Activated CD8-positive, alpha-beta memory T cell treated with anti-CD3 and anti-CD28 coated beads for 36 hours (primary cell): ENCODE measurements around the gene SUSD1. TPM values are rescaled to one million over a fixed set of nuclear protein-coding genes. Genes with fewer than 3 reads are reported as not detected.
"Not testable (repeated sequence)": the region's sequence is repeated elsewhere in the genome, so short reads cannot be mapped to it uniquely, and the experiment has no call there.

Experiments
- CTCF ChIA-PET: fragments of 350-600 bp; sonication (Branson Sonifier 250); formaldehyde crosslinking; loops from one replicate; lab custom pipeline; 2021; ENCODE audit warnings: antibody characterized with exemption; lab: Charles Lee
- POLR2A ChIA-PET: fragments of 350-600 bp; sonication (Branson Sonifier 250); formaldehyde crosslinking; loops from one replicate; lab custom pipeline; 2021; ENCODE audit warnings: antibody characterized with exemption; lab: Charles Lee
- total RNA-seq, 2 experiments: library from RNA; stranded (reverse); gene quantifications; one replicate each; pipeline ENCODE4 v1.2.3, GENCODE V29; 2021

The SUSD1 gene
- total RNA-seq, result 1 to 10 TPM; 5.1 to 5.2 TPM

DNA sequence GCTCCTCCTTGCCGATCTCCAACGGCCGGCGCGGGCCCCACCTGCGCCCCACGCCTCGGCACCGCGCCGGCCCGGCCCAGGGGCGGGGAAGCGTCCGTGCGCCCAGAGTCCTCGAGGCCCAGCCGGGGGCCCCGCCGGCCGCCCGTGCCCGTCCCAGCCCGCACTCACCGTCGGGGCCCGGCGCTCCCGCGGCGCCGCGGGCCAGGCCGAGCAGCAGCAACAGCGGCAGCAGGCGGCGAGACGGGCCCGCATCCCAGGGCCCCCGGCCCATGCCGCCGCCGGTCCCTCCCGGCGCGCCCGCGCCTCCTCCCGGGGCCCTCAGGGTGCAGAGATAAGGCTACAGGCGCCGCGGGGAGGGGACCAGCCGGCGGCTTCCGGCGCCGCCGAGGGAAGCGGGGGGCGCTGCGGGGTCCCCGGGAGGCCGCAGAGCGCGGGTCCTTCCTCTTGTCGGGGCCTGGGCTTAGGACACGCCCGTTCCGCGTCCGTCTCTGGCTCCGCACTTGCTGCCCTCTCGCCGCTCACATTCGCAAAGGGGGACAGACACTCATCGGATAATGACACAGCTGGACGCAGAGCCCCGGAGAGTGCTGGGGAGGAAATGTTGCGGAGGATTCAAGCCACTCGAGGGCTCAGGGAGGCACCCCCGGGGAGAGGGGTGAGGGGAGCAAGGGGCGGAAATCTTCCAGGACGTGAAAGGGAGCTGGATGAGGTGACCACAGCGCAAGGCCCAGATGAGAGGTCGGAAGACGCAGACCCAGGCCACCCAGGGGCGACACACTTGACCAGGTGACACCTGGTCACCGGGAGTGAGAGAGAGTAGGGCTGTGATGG is at the start of gene SUSD1:
TSS of gene SUSD1 (minus strand) at position 333 of the 831 bp plus-strand sequence. CDS start at position 271, 62 bp downstream.
- CTCF ChIA-PET, result no interaction called here
- POLR2A ChIA-PET, result interaction anchor here (1.5 kb wide), 1 partner anchor 204 kb away, joined by 11 read pairs; the partner anchor contains the start of gene HSDL2

DNA sequence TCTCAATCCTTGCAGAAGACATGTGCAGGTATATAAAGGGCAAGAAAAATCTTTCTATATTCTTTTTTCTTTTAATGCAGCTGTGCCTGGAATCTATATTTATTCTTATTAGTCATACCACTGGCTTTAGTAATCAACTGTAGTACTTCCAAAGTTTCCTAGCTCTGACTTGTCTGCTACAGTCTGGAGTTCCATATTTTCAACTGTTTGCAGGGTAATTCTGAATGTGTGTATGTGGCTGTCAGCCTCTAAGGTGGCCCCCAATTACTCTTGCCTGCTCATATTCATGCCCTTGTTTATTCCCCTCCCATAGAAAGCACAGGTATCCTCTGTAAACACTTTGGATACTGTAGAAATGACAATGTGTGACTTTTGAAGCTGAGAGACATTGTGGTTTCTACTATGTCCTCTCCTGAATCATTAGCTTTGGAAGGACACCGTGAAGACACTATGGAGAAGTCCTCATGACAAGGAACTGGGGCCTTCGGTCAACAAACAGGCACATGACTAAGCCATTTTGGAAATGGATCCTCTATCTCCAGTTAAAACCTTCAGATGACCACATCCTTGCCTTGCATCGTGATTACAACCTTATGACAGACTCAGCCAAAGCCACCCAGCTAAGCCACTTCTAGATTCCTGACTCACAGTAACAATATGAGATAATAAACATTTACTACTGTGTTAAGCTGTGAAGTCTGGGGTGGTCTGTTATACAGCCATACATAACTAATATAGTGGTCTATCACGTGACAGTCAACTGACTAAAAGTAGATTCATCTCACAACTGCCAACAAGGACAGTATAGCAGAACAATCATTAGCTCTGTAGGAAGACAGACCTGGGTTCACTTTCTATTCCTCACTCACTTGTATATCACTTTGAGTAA is 49.5 kb upstream of the SUSD1 start:
- CTCF ChIA-PET, result interaction anchor here (1.2 kb wide), 1 partner anchor 101 kb away, joined by 3 read pairs; no protein-coding TSS in a partner anchor
- POLR2A ChIA-PET, result no interaction called here

DNA sequence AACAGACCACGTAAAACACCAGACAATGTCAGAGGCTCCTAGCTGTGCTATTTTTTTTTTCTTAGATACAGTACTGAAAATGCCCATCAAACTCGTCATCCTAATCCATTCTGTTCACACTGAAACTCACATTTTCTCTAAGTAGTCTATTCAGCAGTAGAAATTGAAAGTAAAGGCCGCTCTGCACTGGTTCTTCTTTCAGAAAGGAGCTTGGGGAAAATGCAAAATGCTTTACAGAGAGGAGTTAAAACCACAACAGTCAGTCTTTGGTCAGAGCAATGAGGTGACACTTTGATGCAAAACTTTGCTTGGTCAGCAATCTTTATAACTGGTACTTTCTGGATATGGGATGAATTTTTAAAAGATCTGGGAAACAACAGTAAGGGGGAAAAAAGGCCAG is 43.8 kb upstream of the SUSD1 start:
- POLR2A ChIA-PET, result interaction anchor here (0.6 kb wide), 1 partner anchor 213 kb away, joined by 3 read pairs; no protein-coding TSS in a partner anchor

DNA sequence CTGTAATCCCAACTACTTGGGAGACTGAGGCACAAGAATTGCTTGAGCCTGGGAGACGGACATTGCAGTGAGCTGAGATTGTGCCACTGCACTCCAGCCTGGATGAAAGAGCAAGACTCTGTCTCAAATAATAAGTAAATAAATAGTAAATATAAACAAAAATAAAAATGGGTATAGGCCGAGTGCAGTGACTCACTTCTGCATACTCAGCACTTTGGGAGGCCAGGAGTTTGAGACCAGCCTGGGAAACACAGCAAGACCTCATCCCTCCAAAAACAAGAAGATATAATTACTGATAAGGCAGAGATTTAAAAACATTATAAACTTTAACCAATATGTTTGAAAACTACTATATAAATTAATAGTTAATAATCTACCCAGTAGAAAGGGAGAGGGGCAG is 37.8 kb upstream of the SUSD1 start:
- ChIA-PET CTCF (no interaction called here), POLR2A (no interaction called here)

More for the DNA sequence above, 43.8 kb upstream of the SUSD1 start:
- CTCF ChIA-PET, result no interaction called here

DNA sequence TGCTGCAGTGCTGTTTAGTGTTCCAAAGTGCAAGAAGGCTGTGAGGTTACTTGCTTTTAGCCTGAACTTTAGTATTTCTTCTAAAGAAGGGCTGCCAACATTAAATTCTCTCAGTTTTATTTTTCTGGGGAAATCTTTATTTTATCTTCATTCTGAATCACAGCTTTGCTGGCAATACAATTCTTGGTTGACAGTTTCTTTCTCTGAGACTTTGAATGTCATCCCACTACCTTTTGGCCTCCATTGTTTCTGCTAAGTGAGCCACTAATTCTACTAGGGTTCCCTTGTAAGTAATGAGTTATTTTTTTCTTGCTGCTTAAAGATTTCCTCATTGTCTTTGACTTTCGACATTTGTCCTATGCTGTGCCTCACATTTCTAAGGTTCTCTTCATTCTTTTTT is 32.4 kb upstream of the SUSD1 start:
- CTCF ChIA-PET, result no interaction called here
- POLR2A ChIA-PET, result no interaction called here

DNA sequence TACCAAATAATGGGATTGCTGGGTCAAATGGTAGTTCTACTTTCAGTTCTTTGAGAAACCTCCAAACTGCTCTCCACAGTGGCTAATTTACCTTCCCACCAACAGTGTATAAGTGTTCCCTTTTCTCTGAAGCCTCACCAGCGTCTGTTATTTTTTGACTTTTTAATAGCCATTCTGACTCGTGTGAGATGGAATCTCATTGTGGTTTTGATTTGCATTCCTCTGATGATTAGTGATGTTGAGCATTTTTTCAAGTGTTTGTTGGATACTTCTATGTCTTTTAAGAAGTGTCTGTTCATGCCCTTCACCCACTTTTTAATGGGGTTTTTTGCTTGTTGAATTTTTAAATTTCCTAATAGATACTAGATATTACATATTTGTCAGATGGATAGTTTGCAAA is 28.4 kb upstream of the SUSD1 start:
- ChIA-PET CTCF (no interaction called here), POLR2A (no interaction called here)

- POLR2A ChIA-PET, result no interaction called here
- CTCF ChIA-PET, result no interaction called here
These were observed 25.6 kb upstream of the SUSD1 start for GRCh38 chr9:112200711-112201110.

DNA sequence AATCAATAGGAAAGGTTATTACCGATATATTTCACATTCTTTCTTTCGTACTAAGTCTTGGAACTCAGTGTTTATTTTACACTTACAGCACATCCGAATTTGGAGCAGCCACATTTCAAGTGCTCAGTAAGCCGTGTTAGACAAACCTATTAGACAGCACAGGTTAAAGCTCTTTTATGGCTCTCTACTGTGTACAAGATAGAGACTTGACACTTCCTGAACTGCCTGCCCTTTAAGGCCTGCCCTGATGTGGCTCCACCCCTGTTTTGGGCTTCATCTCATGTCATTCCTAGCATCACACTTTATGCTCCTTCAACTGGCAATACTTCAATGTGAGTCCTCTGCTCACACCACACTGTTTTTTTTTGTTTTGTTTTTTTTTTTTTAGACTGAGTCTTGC is 23.5 kb upstream of the SUSD1 start:
- ChIA-PET CTCF (interaction anchor here (0.7 to 1.1 kb wide), 3 partner anchors 70 to 610 kb away, joined by 3 to 4 read pairs (median 4); no protein-coding TSS in a partner anchor), POLR2A (no interaction called here)

DNA sequence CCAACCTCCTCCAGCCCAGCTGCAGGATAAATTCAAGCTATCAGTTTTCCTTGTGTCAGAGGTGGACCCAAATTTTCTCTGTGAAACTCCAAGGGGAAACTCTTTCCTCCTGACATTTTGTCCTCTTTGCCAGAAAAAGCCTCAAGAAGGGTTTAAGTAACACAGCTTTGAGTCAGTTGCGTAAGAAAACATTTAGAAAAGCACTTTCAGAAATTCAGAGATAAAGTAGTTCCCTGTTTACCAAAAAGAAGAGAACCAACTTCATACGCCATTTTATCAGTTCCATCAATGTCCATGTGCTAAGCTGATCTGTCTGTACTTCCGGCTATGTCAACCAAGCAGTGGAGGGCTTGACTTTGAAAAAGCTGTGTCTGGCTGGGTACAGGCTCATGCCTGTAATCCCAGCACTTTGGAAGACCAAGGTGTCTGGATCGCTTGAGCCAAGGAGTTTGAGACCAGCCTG is 19.9 kb upstream of the SUSD1 start:
- POLR2A ChIA-PET, result no interaction called here
- CTCF ChIA-PET, result no interaction called here

DNA sequence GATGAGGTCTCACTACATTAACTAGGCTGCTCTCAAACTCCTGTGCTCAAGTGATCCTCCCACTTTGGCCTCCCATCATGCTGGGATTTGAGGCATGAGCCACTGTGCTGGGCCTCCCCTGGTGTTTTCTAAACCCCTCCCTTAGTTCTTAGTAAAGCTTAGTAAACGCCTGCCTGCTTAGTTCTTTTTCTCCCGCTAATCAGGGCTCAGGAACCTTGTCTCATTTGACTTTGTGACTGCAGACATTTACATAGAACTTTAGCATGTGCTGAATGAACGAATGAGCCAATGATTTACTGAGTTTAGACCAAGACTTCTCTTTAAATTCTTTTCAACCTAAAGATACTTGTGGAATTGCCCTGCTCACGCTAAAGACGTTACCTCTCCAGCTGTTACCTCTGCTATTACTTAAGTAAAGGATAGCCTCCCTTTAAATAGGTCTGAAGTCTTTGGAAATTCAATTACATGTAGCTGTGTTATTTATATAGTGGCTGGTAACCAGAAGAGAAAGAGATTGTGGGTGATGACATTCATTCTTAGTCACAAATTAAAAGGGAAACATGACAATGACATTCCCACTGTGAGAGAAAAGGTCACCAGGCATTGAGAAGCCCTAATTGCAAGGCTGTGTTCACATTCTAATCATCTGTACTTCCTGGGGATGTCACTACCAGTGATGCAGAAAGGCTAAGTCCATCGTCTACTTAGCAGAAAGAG is 18.6 kb upstream of the SUSD1 start:
- ChIA-PET POLR2A (no interaction called here), CTCF (no interaction called here)

DNA sequence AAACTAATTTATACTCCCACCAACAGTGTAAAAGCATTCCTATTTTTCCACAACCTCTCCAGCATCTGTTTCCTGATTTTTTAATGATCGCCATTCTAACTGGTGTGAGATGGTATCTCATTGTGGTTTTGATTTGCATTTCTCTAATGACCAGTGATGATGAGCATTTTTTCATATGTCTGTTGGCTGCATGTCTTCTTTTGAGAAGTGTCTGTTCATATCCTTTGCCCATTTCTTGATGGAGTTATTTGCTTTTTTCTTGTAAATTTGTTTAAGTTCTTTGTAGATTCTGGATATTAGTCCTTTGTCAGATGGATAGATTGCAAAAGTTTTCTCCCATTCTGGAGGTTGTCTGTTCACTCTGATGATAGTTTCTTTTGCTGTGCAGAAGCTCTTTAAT is 15.2 kb upstream of the SUSD1 start:
- POLR2A ChIA-PET, CTCF ChIA-PET: not testable (repeated sequence)

DNA sequence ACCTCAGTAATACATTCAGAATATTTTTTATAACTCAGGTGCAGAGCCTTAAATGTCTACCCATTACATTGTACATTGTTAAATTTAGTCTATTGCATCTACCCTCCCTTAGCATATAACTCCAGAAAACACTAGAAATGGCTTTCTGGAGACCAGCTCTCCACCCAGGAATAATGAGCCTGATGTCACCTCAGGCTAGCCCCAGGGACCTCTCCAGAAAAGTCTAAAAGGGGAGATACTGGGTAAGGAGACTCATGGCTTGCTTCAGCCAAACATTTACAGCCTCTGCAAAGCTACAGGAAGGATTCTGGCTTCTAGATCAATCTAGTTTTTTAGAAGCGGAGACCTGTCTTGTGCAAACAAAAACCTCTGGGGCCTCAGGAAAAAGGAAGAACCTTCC is 13.8 kb upstream of the SUSD1 start:
- ChIA-PET CTCF (interaction anchor here (0.7 to 1.2 kb wide), 2 partner anchors 8 to 25 kb away, joined by 3 to 4 read pairs; no protein-coding TSS in a partner anchor), POLR2A (no interaction called here)

GRCh38 chr9:112187404-112187803 is 12.3 kb upstream of the SUSD1 start:
- ChIA-PET POLR2A (no interaction called here), CTCF (interaction anchor here (1.2 kb wide), 1 partner anchor 174 kb away, joined by 3 read pairs; no protein-coding TSS in a partner anchor)

DNA sequence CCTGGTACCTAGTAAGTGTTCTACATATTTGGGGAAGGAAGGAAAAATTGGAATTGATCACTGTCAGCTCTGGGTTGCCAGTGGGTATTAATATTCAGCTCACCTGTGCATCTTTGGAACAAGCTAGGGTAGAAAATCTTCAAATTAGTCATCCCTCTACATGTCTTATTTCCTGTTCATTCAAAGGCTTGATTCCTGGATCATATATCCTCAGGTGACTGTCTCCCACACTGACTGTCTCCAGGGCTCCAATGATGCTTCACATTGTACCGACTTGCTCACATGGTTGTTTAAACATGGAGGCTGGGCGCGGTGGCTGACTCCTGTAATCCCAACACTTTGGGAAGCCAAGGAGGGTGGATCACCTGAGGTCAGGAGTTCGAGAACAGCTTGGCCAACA is 11.6 kb upstream of the SUSD1 start:
- POLR2A ChIA-PET, result no interaction called here

DNA sequence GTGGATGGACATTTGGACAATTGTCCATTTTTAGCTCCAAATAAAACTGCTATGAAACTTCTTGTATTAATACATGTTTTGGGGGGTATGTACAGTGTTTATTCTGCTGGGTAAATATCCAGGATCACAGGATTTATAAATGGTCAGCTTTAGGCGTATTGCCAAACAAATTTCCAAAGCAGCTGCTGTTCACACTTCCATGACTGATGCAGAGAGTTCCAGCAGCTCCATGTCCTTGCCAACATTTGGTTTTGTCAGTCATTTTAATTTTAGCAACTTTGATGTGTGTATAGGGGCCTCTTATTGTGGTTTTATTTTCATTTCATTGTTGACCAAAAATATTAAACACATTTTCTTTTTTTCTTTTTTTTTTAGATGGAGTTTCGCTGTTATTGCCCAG is 9.8 kb upstream of the SUSD1 start:
- ChIA-PET POLR2A (no interaction called here), CTCF (no interaction called here)

More for the DNA sequence above, 11.6 kb upstream of the SUSD1 start:
- CTCF ChIA-PET, result no interaction called here

DNA sequence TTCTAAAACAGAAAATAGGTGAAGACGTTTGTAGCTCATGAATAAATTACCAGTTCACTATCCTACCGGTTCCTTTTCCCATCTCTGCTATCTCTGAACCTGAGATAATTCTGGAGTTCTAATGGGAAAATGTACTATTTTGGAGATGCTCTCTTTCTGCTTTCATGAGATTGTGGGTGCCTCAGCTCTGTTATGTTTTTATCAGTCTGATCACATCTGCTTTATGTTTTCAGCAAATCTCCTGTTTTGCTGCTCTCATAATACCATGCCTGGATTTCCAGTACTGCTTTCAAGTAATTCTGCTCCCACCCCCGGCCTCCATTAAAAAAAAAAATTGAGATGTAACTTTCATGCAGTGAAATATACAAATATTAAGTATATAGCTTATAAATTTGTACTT is 9.1 kb upstream of the SUSD1 start:
- CTCF ChIA-PET, result no interaction called here
- POLR2A ChIA-PET, result no interaction called here

GRCh38 chr9:112180387-112180881 is 5.3 kb upstream of the SUSD1 start:
- ChIA-PET POLR2A (no interaction called here), CTCF (interaction anchor here (0.6 to 1.3 kb wide), 2 partner anchors 36 to 1097 kb away, joined by 3 read pairs; no protein-coding TSS in a partner anchor)

GRCh38 chr9:112179816-112180215 is 4.7 kb upstream of the SUSD1 start:
- ChIA-PET CTCF (interaction anchor here (0.6 to 1.3 kb wide), 2 partner anchors 37 to 1097 kb away, joined by 3 read pairs; no protein-coding TSS in a partner anchor), POLR2A (no interaction called here)

- ChIA-PET CTCF (interaction anchor here (0.6 kb wide), 1 partner anchor 212 kb away, joined by 3 read pairs; no protein-coding TSS in a partner anchor), POLR2A (interaction anchor here (0.7 kb wide), 1 partner anchor 1090 kb away, joined by 3 read pairs; no protein-coding TSS in a partner anchor)
These were observed 1.4 kb upstream of the SUSD1 start for GRCh38 chr9:112176524-112176923.
